Measurements from ENCODE around the gene DLG2.

The DLG2 gene

GRCh38 chr11:84497981-84498411, 1129.1 kb downstream of the DLG2 start:
- no peaks in the 10 kb centered on the region for H3K27me3 Mint-ChIP-seq (ENCODE audit: low read depth)
- no peaks in the 10 kb centered on the region for H3K9me3 Mint-ChIP-seq
- H3K36me3 Mint-ChIP-seq (ENCODE audit: low read depth): no peaks in the 10 kb centered on the region
- H3K4me3 Mint-ChIP-seq: no peak overlapping the region
- no peaks in the 10 kb centered on the region for H3K4me1 Mint-ChIP-seq
- H3K27ac Mint-ChIP-seq: no peak overlapping the region
- TF ChIP-seq, protein P1, sequence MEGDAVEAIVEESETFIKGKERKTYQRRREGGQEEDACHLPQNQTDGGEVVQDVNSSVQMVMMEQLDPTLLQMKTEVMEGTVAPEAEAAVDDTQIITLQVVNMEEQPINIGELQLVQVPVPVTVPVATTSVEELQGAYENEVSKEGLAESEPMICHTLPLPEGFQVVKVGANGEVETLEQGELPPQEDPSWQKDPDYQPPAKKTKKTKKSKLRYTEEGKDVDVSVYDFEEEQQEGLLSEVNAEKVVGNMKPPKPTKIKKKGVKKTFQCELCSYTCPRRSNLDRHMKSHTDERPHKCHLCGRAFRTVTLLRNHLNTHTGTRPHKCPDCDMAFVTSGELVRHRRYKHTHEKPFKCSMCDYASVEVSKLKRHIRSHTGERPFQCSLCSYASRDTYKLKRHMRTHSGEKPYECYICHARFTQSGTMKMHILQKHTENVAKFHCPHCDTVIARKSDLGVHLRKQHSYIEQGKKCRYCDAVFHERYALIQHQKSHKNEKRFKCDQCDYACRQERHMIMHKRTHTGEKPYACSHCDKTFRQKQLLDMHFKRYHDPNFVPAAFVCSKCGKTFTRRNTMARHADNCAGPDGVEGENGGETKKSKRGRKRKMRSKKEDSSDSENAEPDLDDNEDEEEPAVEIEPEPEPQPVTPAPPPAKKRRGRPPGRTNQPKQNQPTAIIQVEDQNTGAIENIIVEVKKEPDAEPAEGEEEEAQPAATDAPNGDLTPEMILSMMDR (IDR thresholded peaks at IDR 0.05; ENCODE audit: unreplicated experiment in 3 of 3): no peak

DNA sequence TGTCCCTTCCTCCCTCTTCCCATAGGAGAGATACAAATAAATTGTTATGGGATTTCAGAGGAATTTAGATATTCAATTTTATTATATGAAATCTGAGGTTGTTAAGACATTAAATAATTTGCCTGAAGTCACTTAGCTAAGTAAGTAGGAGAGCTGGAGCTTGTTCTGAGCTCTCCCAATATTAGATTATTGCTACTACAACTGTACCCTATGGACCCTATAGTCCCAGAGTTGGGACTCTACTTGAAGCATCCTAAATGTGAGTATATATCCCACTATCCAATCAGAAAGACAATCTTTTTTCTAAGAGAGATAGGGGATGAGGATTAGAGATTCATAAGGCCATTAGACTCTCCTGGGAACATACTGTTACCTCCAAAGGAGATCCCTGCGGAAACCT, 1130.0 kb downstream of the DLG2 start:
- H3K4me1 Mint-ChIP-seq: no peaks in the 10 kb centered on the region
- TF ChIP-seq, protein P1 (IDR thresholded peaks at IDR 0.05; ENCODE audit: unreplicated experiment in 3 of 3): no peak
- H3K9me3 Mint-ChIP-seq: no peaks in the 10 kb centered on the region
- no peak overlapping the region for H3K4me3 Mint-ChIP-seq
- no peaks in the 10 kb centered on the region for H3K36me3 Mint-ChIP-seq (ENCODE audit: low read depth)
- H3K27ac Mint-ChIP-seq: no peak overlapping the region
- H3K27me3 Mint-ChIP-seq (ENCODE audit: low read depth): no peaks in the 10 kb centered on the region

DNA sequence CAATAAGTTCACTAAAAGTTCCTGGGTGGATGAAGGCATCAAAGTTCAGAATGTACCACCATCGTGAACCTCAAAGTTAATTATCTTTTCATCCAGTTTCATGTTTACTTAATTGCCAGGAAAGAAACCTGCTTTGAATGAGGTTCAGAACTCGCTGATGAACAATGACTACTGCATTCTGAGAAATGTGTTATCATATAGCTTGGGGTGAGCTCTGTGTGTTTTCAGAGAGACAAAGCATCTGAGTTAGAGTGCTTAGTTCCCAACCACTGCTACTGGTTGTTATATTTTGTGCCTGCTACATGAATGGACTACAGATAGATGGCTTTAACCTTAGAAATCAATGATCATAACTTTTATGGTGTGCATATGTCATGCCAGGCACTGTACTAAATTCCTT, 1131.0 kb downstream of the DLG2 start:
- Mint-ChIP-seq H3K27me3 (ENCODE audit: low read depth) (no peaks in the 10 kb centered on the region), H3K4me1 (no peaks in the 10 kb centered on the region), H3K27ac (no peak overlapping the region), H3K9me3 (no peaks in the 10 kb centered on the region), H3K4me3 (no peak overlapping the region), H3K36me3 (ENCODE audit: low read depth) (no peaks in the 10 kb centered on the region)
- TF ChIP-seq, protein P1 (IDR thresholded peaks at IDR 0.05; ENCODE audit: unreplicated experiment in 3 of 3): no peak

GRCh38 chr11:84480131-84480530, 1147.0 kb downstream of the DLG2 start:
- H3K4me1 Mint-ChIP-seq: peaks cover 5% of the 10 kb centered on the region
- no peaks in the 10 kb centered on the region for H3K36me3 Mint-ChIP-seq (ENCODE audit: low read depth)
- H3K27me3 Mint-ChIP-seq (ENCODE audit: low read depth): no peaks in the 10 kb centered on the region
- no peaks in the 10 kb centered on the region for H3K9me3 Mint-ChIP-seq
- no peak overlapping the region for H3K27ac Mint-ChIP-seq
- no peak overlapping the region for H3K4me3 Mint-ChIP-seq
- TF ChIP-seq, protein P1 (IDR thresholded peaks at IDR 0.05; ENCODE audit: unreplicated experiment in 3 of 3): no peak

DNA sequence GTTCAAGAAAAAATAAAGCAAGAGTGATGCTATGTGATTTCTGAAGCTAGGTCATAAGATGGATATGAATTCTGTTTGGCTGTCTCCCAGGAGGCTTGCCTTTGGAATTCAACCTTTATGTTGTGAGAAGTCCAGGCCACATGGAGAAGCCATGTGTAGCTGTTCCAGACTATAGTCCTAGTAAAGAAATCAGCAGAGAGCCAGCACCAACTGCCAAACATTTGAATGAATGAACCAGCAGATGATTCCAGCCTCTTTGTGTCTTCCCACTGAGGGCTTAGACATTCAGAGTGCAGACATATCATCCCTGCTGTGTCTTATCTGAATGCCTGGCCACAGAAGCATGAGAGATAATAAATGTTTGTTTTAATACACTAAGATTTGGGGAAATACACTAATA, 1150.6 kb downstream of the DLG2 start:
- no peaks in the 10 kb centered on the region for H3K36me3 Mint-ChIP-seq (ENCODE audit: low read depth)
- no peaks in the 10 kb centered on the region for H3K9me3 Mint-ChIP-seq
- H3K27me3 Mint-ChIP-seq (ENCODE audit: low read depth): no peaks in the 10 kb centered on the region
- TF ChIP-seq, protein P1 (IDR thresholded peaks at IDR 0.05; ENCODE audit: unreplicated experiment in 3 of 3): no peak
- no peak overlapping the region for H3K4me3 Mint-ChIP-seq
- peak overlapping the region in 1 of 3 experiments; percentile 54 for H3K27ac Mint-ChIP-seq
- peaks cover 16% of the 10 kb centered on the region for H3K4me1 Mint-ChIP-seq

DNA sequence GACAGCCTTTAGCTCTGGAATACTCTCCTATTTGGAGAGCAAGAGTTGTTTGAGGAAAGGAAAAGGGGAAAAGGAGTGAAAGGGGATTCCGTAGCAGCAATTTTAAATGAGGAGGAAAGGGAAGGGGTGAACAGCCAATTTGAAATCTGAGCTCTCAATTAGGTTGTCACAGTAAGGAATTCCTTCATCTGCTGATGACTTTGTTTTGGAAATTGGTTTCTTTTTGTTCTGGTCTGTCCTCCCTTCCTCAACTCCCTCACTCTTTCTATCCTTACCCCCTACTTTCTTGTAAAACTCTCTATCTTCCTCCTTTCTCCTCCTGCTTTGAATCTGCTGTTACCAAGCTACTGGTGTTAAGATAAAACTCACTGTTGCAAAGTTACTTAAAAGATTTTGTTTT, 1155.6 kb downstream of the DLG2 start:
- Mint-ChIP-seq H3K4me3 (no peak overlapping the region), H3K9me3 (no peaks in the 10 kb centered on the region), H3K27me3 (ENCODE audit: low read depth) (no peaks in the 10 kb centered on the region), H3K27ac (no peak overlapping the region), H3K36me3 (ENCODE audit: low read depth) (no peaks in the 10 kb centered on the region), H3K4me1 (peaks cover 15% of the 10 kb centered on the region)
- TF ChIP-seq, protein P1 (IDR thresholded peaks at IDR 0.05; ENCODE audit: unreplicated experiment in 3 of 3): no peak

Measured in nephron (organoid).